Brain microvascular endothelial cell (primary cell): ENCODE results near the gene POM121C.
A peak's percentile ranks its signal among the peaks of the same experiment; 100 is the strongest.
"Not testable (repeated sequence)": the region's sequence is repeated elsewhere in the genome, so short reads cannot be mapped to it uniquely, and the experiment has no call there.

Experiments
- DNase-seq: peaks from one replicate; pipeline ENCODE4 v3.0.0-alpha.2; 2020
- H3K27ac ChIP-seq: fragments of 250-450 bp; sonication (Bioruptor Pico); 2 replicates; pipeline ENCODE4 v1.5.1; 2020; ENCODE audit warnings: mild to moderate bottlenecking, moderate library complexity
- H3K27me3 ChIP-seq: fragments of 250-450 bp; sonication (Bioruptor Pico); replicated peaks from 2 replicates; pipeline ENCODE4 v1.5.1; 2020; ENCODE audit warnings: mild to moderate bottlenecking
- H3K36me3 ChIP-seq: fragments of 250-450 bp; sonication (Bioruptor Pico); replicated peaks from 2 replicates; pipeline ENCODE4 v1.5.1; 2020; ENCODE audit warnings: mild to moderate bottlenecking
- H3K4me3 ChIP-seq: 2 replicates; pipeline ENCODE4 v1.5.1; 2011; ENCODE audit warnings: low read depth, mild to moderate bottlenecking, control low read depth, low read length, moderate library complexity
- in situ Hi-C: cut with HindIII; loops from 2 replicates; pipeline ENCODE4 v1.10.0; 2017; ENCODE audit warnings: low sequenced_read_pairs, low pct_ligation_motif_present
- TF ChIP-seq, protein P1 (sequence below): IDR thresholded peaks from 2 replicates; pipeline ENCODE4 v1.5.1; 2011; ENCODE audit warnings: low read depth, mild to moderate bottlenecking, moderate library complexity, low read length, control low read depth, inconsistent platforms; ENCODE audit errors: missing control alignments

The POM121C gene

DNA sequence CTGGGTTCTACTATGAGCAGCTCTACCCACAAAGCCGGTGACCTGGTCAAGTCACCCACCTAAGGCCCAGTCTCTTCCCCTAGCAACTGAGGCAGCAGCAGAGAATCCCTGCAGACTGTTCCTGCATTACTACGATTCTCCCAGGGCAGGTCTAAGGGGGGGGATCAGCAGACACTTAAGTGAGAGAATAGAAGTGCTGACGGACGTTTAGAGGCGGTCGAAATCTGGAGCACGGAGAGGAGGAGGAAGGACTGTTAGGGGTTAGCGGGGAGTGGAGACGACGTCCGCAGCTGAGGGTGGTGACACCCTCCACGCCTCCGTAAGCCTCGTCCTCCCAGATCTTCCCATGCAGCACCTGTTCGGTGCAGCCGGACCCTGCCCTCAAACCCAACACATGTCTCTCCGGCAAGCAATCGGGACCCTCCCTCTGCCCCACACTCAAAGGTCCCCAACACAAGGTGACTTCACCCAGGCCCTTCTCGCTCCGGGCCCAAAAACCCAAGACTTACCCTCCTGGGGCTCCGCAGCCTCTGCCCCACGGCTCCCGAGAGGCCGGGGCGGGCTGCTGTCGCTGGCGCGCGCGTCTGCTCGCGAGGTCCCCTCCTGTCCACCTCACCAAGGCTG is 632 bp downstream of the POM121C start:
- DNase-seq, H3K36me3 ChIP-seq, in situ Hi-C loops, H3K27me3 ChIP-seq: not testable (repeated sequence)
- H3K27ac ChIP-seq = peak overlapping the region; percentile 69
- peak overlapping the region; percentile 74 for H3K4me3 ChIP-seq

DNA sequence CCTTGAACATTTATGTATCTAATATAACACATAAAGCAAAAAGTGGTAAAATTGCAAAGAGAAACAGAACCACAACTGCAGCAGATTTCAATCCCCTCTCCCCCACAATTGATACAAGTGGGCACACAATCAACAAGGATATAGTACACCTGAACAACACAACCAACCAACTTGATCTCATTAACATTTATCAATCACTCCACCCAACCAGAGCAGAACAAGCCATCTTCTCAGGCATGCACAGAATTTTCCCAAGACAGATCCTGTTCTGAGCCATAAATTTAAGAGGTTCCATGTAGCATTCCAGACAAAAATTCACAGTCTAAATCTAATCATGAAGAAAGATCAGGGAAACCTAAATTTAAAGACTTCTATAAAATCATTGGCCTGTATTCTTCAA is 5.8 kb downstream of the POM121C start:
- H3K27me3 ChIP-seq, H3K27ac ChIP-seq, H3K4me3 ChIP-seq, DNase-seq, in situ Hi-C loops, H3K36me3 ChIP-seq: not testable (repeated sequence)

DNA sequence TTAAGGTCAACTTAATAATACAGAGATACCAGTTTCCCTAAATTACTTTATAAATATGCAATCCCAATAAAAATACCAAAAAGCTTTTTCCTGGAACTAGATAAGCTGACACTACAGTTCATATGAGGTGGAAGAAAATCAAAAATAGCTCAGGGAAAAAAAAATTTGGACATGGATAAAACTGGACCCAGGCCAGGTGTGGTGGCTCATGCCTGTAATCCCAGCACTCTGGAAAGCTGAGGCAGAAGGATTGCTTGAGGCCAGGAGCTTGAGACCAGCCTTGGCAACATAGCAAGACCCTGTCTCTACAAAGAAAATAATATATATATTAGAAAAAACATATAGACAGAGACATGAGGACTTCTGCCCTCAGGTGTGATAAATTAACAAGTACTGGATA is 8.6 kb downstream of the POM121C start:
- in situ Hi-C loops, H3K27me3 ChIP-seq, H3K36me3 ChIP-seq, DNase-seq, H3K27ac ChIP-seq, H3K4me3 ChIP-seq: not testable (repeated sequence)

- H3K27ac ChIP-seq, in situ Hi-C loops, H3K36me3 ChIP-seq, H3K27me3 ChIP-seq, H3K4me3 ChIP-seq, DNase-seq: not testable (repeated sequence)
Observed at GRCh38 chr7:75470166-75470565, 15.9 kb downstream of the POM121C start.

GRCh38 chr7:75460541-75460940 is 25.6 kb downstream of the POM121C start:
- H3K36me3 ChIP-seq, H3K27ac ChIP-seq, in situ Hi-C loops, H3K4me3 ChIP-seq, DNase-seq, H3K27me3 ChIP-seq: not testable (repeated sequence)

- H3K4me3 ChIP-seq, in situ Hi-C loops, DNase-seq, H3K36me3 ChIP-seq, H3K27ac ChIP-seq, H3K27me3 ChIP-seq: not testable (repeated sequence)
Observed at GRCh38 chr7:75458034-75458433, 28.1 kb downstream of the POM121C start.

- DNase-seq, H3K27ac ChIP-seq, H3K27me3 ChIP-seq, H3K36me3 ChIP-seq, H3K4me3 ChIP-seq, in situ Hi-C loops: not testable (repeated sequence)
Observed at GRCh38 chr7:75456403-75456802, 29.7 kb downstream of the POM121C start.

DNA sequence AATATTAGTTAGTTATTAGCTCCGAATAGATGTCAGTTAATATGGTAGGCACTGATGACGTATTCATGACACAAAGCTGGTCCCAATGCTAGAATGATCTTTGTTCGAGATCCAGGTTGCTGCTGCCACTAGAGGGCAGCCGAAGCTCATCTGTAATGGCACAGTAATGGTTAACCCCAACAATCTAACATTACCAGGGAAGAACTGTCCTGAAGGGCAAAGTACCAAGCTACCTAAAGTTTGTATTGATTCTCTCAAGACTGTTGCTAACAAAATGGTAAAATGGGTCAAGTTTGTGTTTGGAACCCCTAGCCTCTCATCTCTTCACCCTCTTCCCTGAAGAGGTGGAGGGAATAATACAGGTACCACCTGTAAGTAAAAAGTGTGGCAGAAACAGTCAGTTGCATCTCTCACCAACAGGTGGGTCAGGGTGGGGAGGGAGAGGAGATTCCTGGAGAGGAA is 33.6 kb downstream of the POM121C start:
- in situ Hi-C loops, DNase-seq, H3K4me3 ChIP-seq, H3K36me3 ChIP-seq, H3K27ac ChIP-seq, H3K27me3 ChIP-seq: not testable (repeated sequence)
- TF ChIP-seq, protein P1, sequence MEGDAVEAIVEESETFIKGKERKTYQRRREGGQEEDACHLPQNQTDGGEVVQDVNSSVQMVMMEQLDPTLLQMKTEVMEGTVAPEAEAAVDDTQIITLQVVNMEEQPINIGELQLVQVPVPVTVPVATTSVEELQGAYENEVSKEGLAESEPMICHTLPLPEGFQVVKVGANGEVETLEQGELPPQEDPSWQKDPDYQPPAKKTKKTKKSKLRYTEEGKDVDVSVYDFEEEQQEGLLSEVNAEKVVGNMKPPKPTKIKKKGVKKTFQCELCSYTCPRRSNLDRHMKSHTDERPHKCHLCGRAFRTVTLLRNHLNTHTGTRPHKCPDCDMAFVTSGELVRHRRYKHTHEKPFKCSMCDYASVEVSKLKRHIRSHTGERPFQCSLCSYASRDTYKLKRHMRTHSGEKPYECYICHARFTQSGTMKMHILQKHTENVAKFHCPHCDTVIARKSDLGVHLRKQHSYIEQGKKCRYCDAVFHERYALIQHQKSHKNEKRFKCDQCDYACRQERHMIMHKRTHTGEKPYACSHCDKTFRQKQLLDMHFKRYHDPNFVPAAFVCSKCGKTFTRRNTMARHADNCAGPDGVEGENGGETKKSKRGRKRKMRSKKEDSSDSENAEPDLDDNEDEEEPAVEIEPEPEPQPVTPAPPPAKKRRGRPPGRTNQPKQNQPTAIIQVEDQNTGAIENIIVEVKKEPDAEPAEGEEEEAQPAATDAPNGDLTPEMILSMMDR = peak; percentile 45

DNA sequence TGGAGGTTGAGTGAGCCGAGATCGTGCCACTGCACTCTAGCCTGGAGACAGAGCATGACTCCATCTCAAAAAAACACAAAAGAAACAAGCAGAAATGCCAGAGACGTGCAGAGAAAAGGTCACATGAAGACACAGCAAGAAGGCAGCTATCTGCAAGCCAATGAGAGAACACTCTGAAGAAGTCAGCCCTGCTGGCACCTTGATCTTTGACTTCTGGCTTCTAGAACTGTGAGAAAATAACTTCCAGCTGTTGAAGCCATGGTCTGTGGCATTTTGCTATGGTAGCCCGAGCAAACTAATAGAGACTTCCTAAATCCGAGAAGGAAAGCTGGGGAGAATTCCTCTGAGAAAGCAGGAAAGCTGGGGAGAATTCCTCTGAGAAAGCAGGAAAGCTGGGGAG is 36.2 kb downstream of the POM121C start:
- DNase-seq, H3K4me3 ChIP-seq, H3K36me3 ChIP-seq, in situ Hi-C loops, H3K27me3 ChIP-seq, H3K27ac ChIP-seq: not testable (repeated sequence)

- H3K4me3 ChIP-seq = peak overlapping the region; percentile 62
- in situ Hi-C loops, H3K27me3 ChIP-seq: not testable (repeated sequence)
- H3K27ac ChIP-seq = peak overlapping the region; percentile 100
- peaks cover 22% of the 10 kb centered on the region for H3K36me3 ChIP-seq
- peak; percentile 12 for DNase-seq
Observed at GRCh38 chr7:75442465-75443111, 43.5 kb downstream of the POM121C start.

GRCh38 chr7:75442101-75442464 is 44.0 kb downstream of the POM121C start:
- Histone ChIP-seq H3K36me3 (peaks cover 25% of the 10 kb centered on the region), H3K4me3 (peak overlapping the region; percentile 51), H3K27ac (peak overlapping the region; percentile 100)
- DNase-seq, H3K27me3 ChIP-seq, in situ Hi-C loops: not testable (repeated sequence)
